LHCN-M2 (cell line): ENCODE results near the gene HTR5A. TPM values are rescaled to one million over a fixed set of nuclear protein-coding genes. Genes with fewer than 3 reads are reported as not detected.

ENCODE experiments used
- total RNA-seq: library from RNA; depleted of rRNA; stranded (reverse); fragments of >200 nt; gene quantifications from 2 replicates; pipeline ENCODE4 v1.2.3, GENCODE V29; 2014; rRNA removed

The HTR5A gene
- total RNA-seq, 1 experiment from 2014 or later = not detected

Other genes with a start within 250 kb of the HTR5A start
- 18.5 and 21.4 TPM in 2 replicates for gene PAXIP1, start 67.2 kb upstream of the HTR5A start, total RNA-seq
- gene INSIG1, start 227.6 kb downstream of the HTR5A start, total RNA-seq = 84.6 and 105 TPM in 2 replicates